Liver (tissue), 9 donors: ENCODE measurements around the gene TBC1D20. TPM values are rescaled to one million over a fixed set of nuclear protein-coding genes. Genes with fewer than 3 reads are reported as not detected.
A peak's percentile ranks its signal among the peaks of the same experiment; 100 is the strongest.

Experiments
- DNase-seq: peaks from one replicate; pipeline ENCODE4 v3.0.0-alpha.2; 2017; ENCODE audit warnings: low spot score
- H3K27ac ChIP-seq, 2 donors: one replicate each; pipeline ENCODE4 v1.7.0; 2013; ENCODE audit warnings: inconsistent platforms in 2 of 2, low read length in 2 of 2, control low read depth in 1 of 2, low read depth in 1 of 2, mild to moderate bottlenecking in 1 of 2
- H3K27me3 ChIP-seq, 4 donors: one replicate each; pipeline versions ENCODE4 v1.6.1 to v1.7.0; 2013; ENCODE audit warnings: low read length in 3 of 4, inconsistent platforms in 1 of 4, mild to moderate bottlenecking in 1 of 4, moderate library complexity in 1 of 4; ENCODE audit not compliant: control insufficient read depth in 4 of 4, insufficient read depth in 4 of 4
- H3K36me3 ChIP-seq, 4 donors: one replicate each; pipeline versions ENCODE4 v1.6.1 to v1.7.0; 2013; ENCODE audit warnings: low read length in 3 of 4, mild to moderate bottlenecking in 3 of 4, low read depth in 1 of 4, moderate library complexity in 1 of 4; ENCODE audit not compliant: control insufficient read depth in 4 of 4, insufficient read depth in 3 of 4
- H3K4me1 ChIP-seq, 4 donors: one replicate each; pipeline versions ENCODE4 v1.6.1 to v1.7.0; 2013; ENCODE audit warnings: low read length in 3 of 4, mild to moderate bottlenecking in 3 of 4, moderate library complexity in 1 of 4; ENCODE audit not compliant: control insufficient read depth in 4 of 4, insufficient read depth in 4 of 4
- H3K4me3 ChIP-seq, 3 donors: one replicate each; pipeline versions ENCODE4 v1.6.1 to v1.7.0; 2013; ENCODE audit warnings: low read length in 3 of 3, control low read depth in 1 of 3, low read depth in 1 of 3, mild to moderate bottlenecking in 1 of 3
- H3K9ac ChIP-seq, 2 donors: one replicate each; pipeline ENCODE4 v1.7.0; 2013; ENCODE audit warnings: low read length in 2 of 2, mild to moderate bottlenecking in 2 of 2, moderate library complexity in 2 of 2, control low read depth in 1 of 2, low read depth in 1 of 2
- H3K9me3 ChIP-seq, 4 donors: one replicate each; pipeline versions ENCODE4 v1.6.1 to v1.7.0; 2013; ENCODE audit warnings: low read length in 3 of 4; ENCODE audit not compliant: control insufficient read depth in 4 of 4
- EGR1 ChIP-seq, 2 donors: IDR thresholded peaks; 2 replicates each; pipeline ENCODE4 v1.6.1; 2016 to 2018; ENCODE audit warnings: antibody characterized with exemption in 2 of 2, low read depth in 2 of 2
- FOXA1 ChIP-seq: IDR thresholded peaks from 2 replicates; pipeline ENCODE4 v1.6.1; 2016; ENCODE audit warnings: antibody characterized with exemption
- FOXA2 ChIP-seq: IDR thresholded peaks from 2 replicates; pipeline ENCODE4 v1.6.1; 2016; ENCODE audit warnings: antibody characterized with exemption
- HNF4A ChIP-seq, 2 donors: conservative IDR thresholded peaks; 2 replicates each; pipeline ENCODE4 v1.6.1; 2016; ENCODE audit warnings: antibody characterized with exemption in 2 of 2, mild to moderate bottlenecking in 2 of 2
- HNF4G ChIP-seq: IDR thresholded peaks from 2 replicates; pipeline ENCODE4 v1.6.1; 2016; ENCODE audit warnings: antibody characterized with exemption
- JUND ChIP-seq, 2 donors: IDR thresholded peaks; 2 replicates each; pipeline ENCODE4 v1.6.1; 2016; ENCODE audit warnings: antibody characterized with exemption in 2 of 2
- NR2F2 ChIP-seq: IDR thresholded peaks from 2 replicates; pipeline ENCODE4 v1.6.1; 2016; ENCODE audit warnings: antibody characterized with exemption
- RAD21 ChIP-seq, 2 donors: IDR thresholded peaks; 2 replicates each; pipeline ENCODE4 v1.6.1; 2016; ENCODE audit warnings: antibody characterized with exemption in 2 of 2, mild to moderate bottlenecking in 2 of 2
- REST ChIP-seq: IDR thresholded peaks from 2 replicates; pipeline ENCODE4 v1.6.1; 2016; ENCODE audit warnings: antibody characterized with exemption, mild to moderate bottlenecking
- RXRA ChIP-seq, 2 donors: IDR thresholded peaks; 2 replicates each; pipeline ENCODE4 v1.6.1; 2017 to 2018; ENCODE audit warnings: antibody characterized with exemption in 2 of 2, mild to moderate bottlenecking in 1 of 2
- SP1 ChIP-seq: IDR thresholded peaks from 2 replicates; pipeline ENCODE4 v1.6.1; 2018; ENCODE audit warnings: antibody characterized with exemption, mild to moderate bottlenecking
- TAF1 ChIP-seq: conservative IDR thresholded peaks from 2 replicates; pipeline ENCODE4 v1.6.1; 2016; ENCODE audit warnings: antibody characterized with exemption, mild to moderate bottlenecking
- YY1 ChIP-seq: IDR thresholded peaks from 2 replicates; pipeline ENCODE4 v1.6.1; 2016; ENCODE audit warnings: antibody characterized with exemption, mild to moderate bottlenecking
- WGBS: extraction: QIAGEN DNeasy Blood & Tissue Kit; methylation state at CpG from one replicate; pipeline ENCODE4 v1.1.7; 2013; 5-methylcytosine and 5-hydroxymethylcytosine counted together
- polyA plus RNA-seq, 2 donors: library from polyadenylated mRNA; stranded (reverse) in 1 of 2; unstranded in 1 of 2; fragments of 200-250 nt in 1 of 2; fragments of >200 nt in 1 of 2; fragmentation: Nextera tagmentation in 1 of 2; extraction: Ambion mirVana in 1 of 2; gene quantifications; one replicate each; pipeline versions ENCODE4 v1.2.1 to v1.2.3, GENCODE V29; 2013 to 2015
- total RNA-seq, 2 donors: library from RNA; depleted of rRNA; stranded (reverse); fragments of >200 nt; gene quantifications; one replicate each; pipeline ENCODE4 v1.2.3, GENCODE V29; 2014
- TF ChIP-seq, protein P1 (sequence below): fragments of 150-350 bp; IDR thresholded peaks from 2 replicates; pipeline ENCODE4 v1.5.1; 2017; ENCODE audit warnings: improper control_type of control experiment, low read depth, low read length; ENCODE audit not compliant: missing input control
- TF ChIP-seq, protein P2 (sequence below): IDR thresholded peaks from 2 replicates; pipeline ENCODE4 v1.6.1; 2016; ENCODE audit warnings: antibody characterized with exemption
- TF ChIP-seq, protein P3 (sequence below): IDR thresholded peaks from 2 replicates; pipeline ENCODE4 v1.6.1; 2016; ENCODE audit warnings: antibody characterized with exemption
- donor health status: healthy.
- donor health status: healthy.
- donor health status: healthy.
- donor health status: healthy.
- donor health status: healthy.

Gene TBC1D20
- total and polyA plus RNA-seq, 4 donors: 8.7 to 18.9 (median 11.9) TPM

GRCh38 chr20:421685-422250 lies 40.6 kb downstream of the TBC1D20 start:
- TF ChIP-seq HNF4G (no peak), SP1 (no peak), YY1 (no peak)
- no peak for DNase-seq
- H3K4me3 ChIP-seq: no peak overlapping the region
- no peaks in the 10 kb centered on the region for H3K9me3 ChIP-seq
- H3K36me3 ChIP-seq: peaks cover 10 to 37% (median 19%) of the 10 kb centered on the region in 4 donors
- no peak overlapping the region for H3K9ac ChIP-seq
- WGBS: 97% methylated on average over 8 of the region's 8 CpGs
- H3K4me1 ChIP-seq: peaks cover 6 to 29% (median 16%) of the 10 kb centered on the region in 4 donors
- H3K27me3 ChIP-seq: no peaks in the 10 kb centered on the region
- H3K27ac ChIP-seq: no peak overlapping the region

GRCh38 chr20:420721-421574 lies 41.4 kb downstream of the TBC1D20 start:
- no peak for DNase-seq
- Histone ChIP-seq H3K27ac (no peak overlapping the region), H3K36me3 (peaks cover 10 to 37% (median 19%) of the 10 kb centered on the region in 4 donors), H3K27me3 (no peaks in the 10 kb centered on the region), H3K4me1 (peaks cover 10 to 34% (median 20%) of the 10 kb centered on the region in 4 donors), H3K9me3 (no peaks in the 10 kb centered on the region), H3K9ac (no peak overlapping the region), H3K4me3 (no peak overlapping the region)
- 85% methylated on average over 49 of the region's 49 CpGs for WGBS
- TF ChIP-seq RXRA (IDR thresholded peaks at IDR 0.05) (no peak), REST (no peak), JUND (IDR thresholded peaks at IDR 0.05) (no peak), FOXA1 (no peak)

- Histone ChIP-seq H3K9me3 (no peaks in the 10 kb centered on the region), H3K4me3 (no peak overlapping the region), H3K27me3 (no peaks in the 10 kb centered on the region), H3K27ac (peak overlapping the region; percentile 11 to 61), H3K4me1 (peaks cover 12 to 39% (median 24%) of the 10 kb centered on the region in 4 donors), H3K36me3 (peaks cover 10 to 37% (median 19%) of the 10 kb centered on the region in 4 donors), H3K9ac (no peak overlapping the region)
- no peak for TF ChIP-seq FOXA2
- no peak for TF ChIP-seq EGR1 (IDR thresholded peaks at IDR 0.05; ENCODE audit: low read depth in 2 of 2)
- no peak for TF ChIP-seq RXRA (IDR thresholded peaks at IDR 0.05)
- TF ChIP-seq, protein P1, sequence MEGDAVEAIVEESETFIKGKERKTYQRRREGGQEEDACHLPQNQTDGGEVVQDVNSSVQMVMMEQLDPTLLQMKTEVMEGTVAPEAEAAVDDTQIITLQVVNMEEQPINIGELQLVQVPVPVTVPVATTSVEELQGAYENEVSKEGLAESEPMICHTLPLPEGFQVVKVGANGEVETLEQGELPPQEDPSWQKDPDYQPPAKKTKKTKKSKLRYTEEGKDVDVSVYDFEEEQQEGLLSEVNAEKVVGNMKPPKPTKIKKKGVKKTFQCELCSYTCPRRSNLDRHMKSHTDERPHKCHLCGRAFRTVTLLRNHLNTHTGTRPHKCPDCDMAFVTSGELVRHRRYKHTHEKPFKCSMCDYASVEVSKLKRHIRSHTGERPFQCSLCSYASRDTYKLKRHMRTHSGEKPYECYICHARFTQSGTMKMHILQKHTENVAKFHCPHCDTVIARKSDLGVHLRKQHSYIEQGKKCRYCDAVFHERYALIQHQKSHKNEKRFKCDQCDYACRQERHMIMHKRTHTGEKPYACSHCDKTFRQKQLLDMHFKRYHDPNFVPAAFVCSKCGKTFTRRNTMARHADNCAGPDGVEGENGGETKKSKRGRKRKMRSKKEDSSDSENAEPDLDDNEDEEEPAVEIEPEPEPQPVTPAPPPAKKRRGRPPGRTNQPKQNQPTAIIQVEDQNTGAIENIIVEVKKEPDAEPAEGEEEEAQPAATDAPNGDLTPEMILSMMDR: no peak
- TF ChIP-seq, protein P2, sequence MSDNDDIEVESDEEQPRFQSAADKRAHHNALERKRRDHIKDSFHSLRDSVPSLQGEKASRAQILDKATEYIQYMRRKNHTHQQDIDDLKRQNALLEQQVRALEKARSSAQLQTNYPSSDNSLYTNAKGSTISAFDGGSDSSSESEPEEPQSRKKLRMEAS: no peak
- TF ChIP-seq REST: no peak
- no peak for TF ChIP-seq HNF4A (conservative IDR thresholded peaks at IDR 0.05)
- TF ChIP-seq RAD21 (IDR thresholded peaks at IDR 0.05): no peak
- TF ChIP-seq SP1: no peak
- TF ChIP-seq JUND (IDR thresholded peaks at IDR 0.05): no peak
- TF ChIP-seq, protein P3, sequence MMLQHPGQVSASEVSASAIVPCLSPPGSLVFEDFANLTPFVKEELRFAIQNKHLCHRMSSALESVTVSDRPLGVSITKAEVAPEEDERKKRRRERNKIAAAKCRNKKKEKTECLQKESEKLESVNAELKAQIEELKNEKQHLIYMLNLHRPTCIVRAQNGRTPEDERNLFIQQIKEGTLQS: no peak
- TF ChIP-seq NR2F2: no peak
- no peak for TF ChIP-seq TAF1
- no peak for TF ChIP-seq HNF4G
- DNase-seq: no peak
- WGBS: 69% methylated on average over 20 of the region's 20 CpGs
Measured at GRCh38 chr20:420166-420620, 42.1 kb downstream of the TBC1D20 start.
